Keratinocyte (primary cell): ENCODE data around the gene RPRD1B.

Experiments used
- EZH2 ChIP-seq: IDR thresholded peaks from one replicate; pipeline ENCODE4 v1.6.1; 2012; ENCODE audit warnings: inconsistent platforms, mild to moderate bottlenecking, low read length, moderate library complexity
- TF ChIP-seq, protein P1 (sequence below), 3 experiments: IDR thresholded peaks in 1 of 3; conservative IDR thresholded peaks in 1 of 3; optimal IDR thresholded peaks in 1 of 3; 2 replicates in 2 of 3; 3 replicates in 1 of 3; pipeline versions ENCODE3 to v1.5.1; 2011; ENCODE audit warnings: low read length in 3 of 3, mild to moderate bottlenecking in 3 of 3, moderate library complexity in 2 of 3, control low read depth in 1 of 3, inconsistent platforms in 1 of 3; ENCODE audit not compliant: insufficient read depth in 2 of 3; ENCODE audit errors: extremely low read depth in 1 of 3

DNA sequence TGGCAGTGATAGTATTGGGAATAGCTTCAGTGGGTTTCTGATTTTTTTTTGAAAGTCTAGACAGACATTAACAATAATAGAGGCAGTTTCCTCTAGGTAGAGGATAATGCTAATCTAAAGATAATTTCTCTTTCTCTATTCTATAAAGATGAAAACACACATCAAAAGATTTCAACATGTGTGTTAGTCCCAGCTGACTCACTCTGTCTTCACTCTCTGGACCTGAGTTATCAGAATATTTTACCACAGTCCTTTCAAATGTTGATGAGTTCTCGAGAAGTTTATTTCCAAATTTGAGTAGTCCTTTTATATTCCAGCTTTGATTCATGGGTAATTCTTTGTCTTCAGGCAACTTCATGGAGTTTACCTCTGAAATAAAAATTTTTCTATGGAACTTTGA lies 17.1 kb downstream of the RPRD1B start:
- TF ChIP-seq EZH2: no peak
- TF ChIP-seq, protein P1, sequence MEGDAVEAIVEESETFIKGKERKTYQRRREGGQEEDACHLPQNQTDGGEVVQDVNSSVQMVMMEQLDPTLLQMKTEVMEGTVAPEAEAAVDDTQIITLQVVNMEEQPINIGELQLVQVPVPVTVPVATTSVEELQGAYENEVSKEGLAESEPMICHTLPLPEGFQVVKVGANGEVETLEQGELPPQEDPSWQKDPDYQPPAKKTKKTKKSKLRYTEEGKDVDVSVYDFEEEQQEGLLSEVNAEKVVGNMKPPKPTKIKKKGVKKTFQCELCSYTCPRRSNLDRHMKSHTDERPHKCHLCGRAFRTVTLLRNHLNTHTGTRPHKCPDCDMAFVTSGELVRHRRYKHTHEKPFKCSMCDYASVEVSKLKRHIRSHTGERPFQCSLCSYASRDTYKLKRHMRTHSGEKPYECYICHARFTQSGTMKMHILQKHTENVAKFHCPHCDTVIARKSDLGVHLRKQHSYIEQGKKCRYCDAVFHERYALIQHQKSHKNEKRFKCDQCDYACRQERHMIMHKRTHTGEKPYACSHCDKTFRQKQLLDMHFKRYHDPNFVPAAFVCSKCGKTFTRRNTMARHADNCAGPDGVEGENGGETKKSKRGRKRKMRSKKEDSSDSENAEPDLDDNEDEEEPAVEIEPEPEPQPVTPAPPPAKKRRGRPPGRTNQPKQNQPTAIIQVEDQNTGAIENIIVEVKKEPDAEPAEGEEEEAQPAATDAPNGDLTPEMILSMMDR (optimal IDR thresholded peaks at IDR 0.05 in 1 of 3, IDR thresholded peaks at IDR 0.05 in 1 of 3, conservative IDR thresholded peaks at IDR 0.05 in 1 of 3; ENCODE audit: extremely low read depth in 1 of 3, insufficient read depth in 2 of 3, low read length in 3 of 3): no peak
